H1 (cell line): ENCODE data around the gene APMAP. TPM values are rescaled to one million over a fixed set of nuclear protein-coding genes. Genes with fewer than 3 reads are reported as not detected.

Experiments
- CTCF ChIA-PET: fragments of 300-600 bp; sonication (Branson Sonifier 250); formaldehyde crosslinking; loops from one replicate; lab custom pipeline; 2021; ENCODE audit not compliant: partially characterized antibody; lab: Charles Lee
- POLR2A ChIA-PET: fragments of 300-600 bp; sonication (Branson Sonifier 250); formaldehyde crosslinking; loops from one replicate; lab custom pipeline; 2021; ENCODE audit warnings: inconsistent platforms; ENCODE audit not compliant: partially characterized antibody; lab: Charles Lee
- DNase-seq, 2 experiments: peaks; one replicate each; pipeline versions ENCODE4 v3.0.0 to v3.0.0-alpha.2; 2010 to 2022; ENCODE audit warnings: low spot score in 2 of 2, low read depth in 1 of 2, mixed read lengths in 1 of 2
- FAIRE-seq: peaks from 2 replicates; lab custom pipeline; 2011; peaks lifted over from hg19 to GRCh38; lab: Jason Lieb, UNC
- H2AFZ ChIP-seq: 2 replicates; pipeline ENCODE4 v1.8.1; 2012; ENCODE audit warnings: low read length, inconsistent platforms
- H2AK5ac ChIP-seq: 2 replicates; pipeline ENCODE4 v1.6.1; 2013; ENCODE audit warnings: low read depth, low read length
- H2BK120ac ChIP-seq: replicated peaks from 2 replicates; pipeline ENCODE3; 2013; ENCODE audit warnings: low read depth, low read length, inconsistent platforms
- H2BK12ac ChIP-seq: 2 replicates; pipeline ENCODE4 v1.6.1; 2013; ENCODE audit warnings: low read depth, low read length
- H2BK15ac ChIP-seq: 2 replicates; pipeline ENCODE4 v1.6.1; 2013; ENCODE audit warnings: low read length
- H2BK20ac ChIP-seq: 2 replicates; pipeline ENCODE4 v1.6.1; 2013; ENCODE audit warnings: low read length
- H2BK5ac ChIP-seq: 2 replicates; pipeline ENCODE4 v1.6.1; 2013; ENCODE audit warnings: low read depth, low read length
- H3K14ac ChIP-seq: 2 replicates; pipeline ENCODE4 v1.6.1; 2013; ENCODE audit warnings: inconsistent platforms; ENCODE audit not compliant: insufficient read length
- H3K18ac ChIP-seq: 2 replicates; pipeline ENCODE4 v1.6.1; 2013; ENCODE audit warnings: low read length; ENCODE audit errors: extremely low read depth
- H3K23ac ChIP-seq: 2 replicates; pipeline ENCODE4 v1.6.1; 2013; ENCODE audit warnings: inconsistent platforms; ENCODE audit not compliant: insufficient read length
- H3K23me2 ChIP-seq: 2 replicates; pipeline ENCODE4 v1.6.1; 2013; ENCODE audit warnings: low read depth, low read length
- H3K27ac ChIP-seq: 2 replicates; pipeline ENCODE4 v1.6.1; 2011; ENCODE audit warnings: low read depth, low read length, inconsistent platforms
- H3K27me3 ChIP-seq, 4 experiments: replicated peaks in 1 of 4; 1 replicate in 1 of 4; 2 replicates in 3 of 4; pipeline versions ENCODE4 v1.6.1 to v1.8.1; 2011 to 2013; ENCODE audit warnings: low read length in 3 of 4, mild to moderate bottlenecking in 3 of 4, inconsistent platforms in 2 of 4, mixed read lengths in 2 of 4, moderate library complexity in 1 of 4; ENCODE audit not compliant: control insufficient read depth in 3 of 4, insufficient read depth in 3 of 4; ENCODE audit errors: extremely low read depth in 1 of 4
- H3K36me3 ChIP-seq, 4 experiments: 2 replicates each; pipeline versions ENCODE4 v1.6.1 to v1.8.1; 2011 to 2013; ENCODE audit warnings: mild to moderate bottlenecking in 4 of 4, low read length in 3 of 4, moderate library complexity in 2 of 4, control low read depth in 1 of 4, inconsistent platforms in 1 of 4; ENCODE audit not compliant: insufficient read depth in 4 of 4, control insufficient read depth in 2 of 4
- H3K4ac ChIP-seq: replicated peaks from 2 replicates; pipeline ENCODE3; 2013; ENCODE audit warnings: low read length, low read depth, mixed read lengths, inconsistent platforms; ENCODE audit not compliant: insufficient read length
- H3K4me1 ChIP-seq, 4 experiments: replicated peaks in 1 of 4; 1 replicate in 1 of 4; 2 replicates in 3 of 4; pipeline versions ENCODE4 v1.6.1 to v1.8.1; 2011 to 2013; ENCODE audit warnings: low read length in 3 of 4, inconsistent platforms in 2 of 4, mixed read lengths in 1 of 4; ENCODE audit not compliant: insufficient read depth in 4 of 4, control insufficient read depth in 3 of 4
- H3K4me2 ChIP-seq, 2 experiments: 2 replicates each; pipeline versions ENCODE4 v1.6.1 to v1.8.1; 2011 to 2013; ENCODE audit warnings: low read depth in 2 of 2, low read length in 2 of 2, control low read depth in 1 of 2, inconsistent platforms in 1 of 2, mild to moderate bottlenecking in 1 of 2; ENCODE audit not compliant: insufficient read depth in 1 of 2
- H3K4me3 ChIP-seq, 4 experiments: fragments of 200-600, 300-600 bp in 1 of 4; sonication (generic), shearing (Covaris generic), sonication (Bioruptor Twin) in 1 of 4; 2 replicates each; pipeline versions ENCODE4 v1.5.1 to v1.8.1; 2011 to 2016; ENCODE audit warnings: low read length in 4 of 4, low read depth in 3 of 4, control low read depth in 2 of 4, inconsistent platforms in 2 of 4, mild to moderate bottlenecking in 2 of 4, mixed read lengths in 1 of 4, moderate library complexity in 1 of 4; ENCODE audit not compliant: insufficient read depth in 2 of 4; ENCODE audit errors: extremely low read depth in 1 of 4
- H3K56ac ChIP-seq: replicated peaks from 2 replicates; pipeline ENCODE3; 2013; ENCODE audit warnings: low read depth, mild to moderate bottlenecking, mixed read lengths, low read length, inconsistent platforms; ENCODE audit not compliant: insufficient read length
- H3K79me1 ChIP-seq: 2 replicates; pipeline ENCODE4 v1.6.1; 2013; ENCODE audit warnings: low read depth, low read length, control low read depth
- H3K79me2 ChIP-seq, 2 experiments: 2 replicates each; pipeline versions ENCODE4 v1.6.1 to v1.8.1; 2012 to 2013; ENCODE audit warnings: low read length in 2 of 2, mild to moderate bottlenecking in 2 of 2, inconsistent platforms in 1 of 2; ENCODE audit not compliant: insufficient read depth in 2 of 2, control insufficient read depth in 1 of 2
- H3K9ac ChIP-seq, 4 experiments: replicated peaks in 1 of 4; 1 replicate in 1 of 4; 2 replicates in 3 of 4; pipeline versions ENCODE4 v1.6.1 to v1.8.1; 2011 to 2013; ENCODE audit warnings: low read depth in 3 of 4, low read length in 3 of 4, control low read depth in 2 of 4, mild to moderate bottlenecking in 2 of 4, moderate library complexity in 2 of 4, inconsistent platforms in 1 of 4; ENCODE audit errors: extremely low read depth in 1 of 4
- H3K9me3 ChIP-seq, 2 experiments: 2 replicates each; pipeline versions ENCODE4 v1.6.1 to v1.8.1; 2012 to 2013; ENCODE audit warnings: mild to moderate bottlenecking in 2 of 2, moderate library complexity in 2 of 2, control low read depth in 1 of 2, inconsistent platforms in 1 of 2, low read depth in 1 of 2, low read length in 1 of 2, mixed read lengths in 1 of 2; ENCODE audit not compliant: insufficient read depth in 2 of 2
- H4K20me1 ChIP-seq, 2 experiments: replicated peaks in 1 of 2; 2 replicates each; pipeline versions ENCODE3 to v1.8.1; 2011 to 2013; ENCODE audit warnings: inconsistent platforms in 2 of 2, low read length in 2 of 2, mild to moderate bottlenecking in 1 of 2; ENCODE audit not compliant: insufficient read depth in 2 of 2, control insufficient read depth in 1 of 2
- H4K5ac ChIP-seq: 2 replicates; pipeline ENCODE4 v1.6.1; 2013; ENCODE audit warnings: low read length, low read depth, mixed read lengths, inconsistent platforms; ENCODE audit not compliant: insufficient read length
- H4K8ac ChIP-seq: 2 replicates; pipeline ENCODE4 v1.8.0; 2013; ENCODE audit warnings: mild to moderate bottlenecking, moderate library complexity, low read length, inconsistent platforms; ENCODE audit not compliant: insufficient read depth; ENCODE audit errors: extremely low read depth
- H4K91ac ChIP-seq: replicated peaks from 2 replicates; pipeline ENCODE3; 2013; ENCODE audit warnings: low read length, mixed read lengths, inconsistent platforms; ENCODE audit not compliant: insufficient read length
- ASH2L ChIP-seq: fragments of 200-600, 300-600 bp; sonication (generic); IDR thresholded peaks from one replicate; pipeline ENCODE4 v1.7.1; 2017; ENCODE audit warnings: low read length
- CBX5 ChIP-seq: fragments of 300-800, 300-1000 bp; sonication (generic); IDR thresholded peaks from 2 replicates; pipeline ENCODE4 v1.7.1; 2016; ENCODE audit warnings: antibody characterized with exemption, low read length, low read depth
- CTBP2 ChIP-seq: IDR thresholded peaks from 2 replicates; pipeline ENCODE4 v1.7.0; 2011; ENCODE audit warnings: borderline replicate concordance, mild to moderate bottlenecking, moderate library complexity, mixed read lengths, low read length; ENCODE audit not compliant: insufficient read depth, insufficient read length
- SAP30 ChIP-seq: fragments of 300-600 bp; sonication (generic); IDR thresholded peaks from 2 replicates; pipeline ENCODE4 v1.7.1; 2012; ENCODE audit warnings: low read length, moderate library complexity, mild to moderate bottlenecking, inconsistent platforms; ENCODE audit not compliant: insufficient read depth, insufficient replicate concordance
- TAF7 ChIP-seq: optimal IDR thresholded peaks from 2 replicates; pipeline ENCODE3; 2011; ENCODE audit warnings: low read depth, mild to moderate bottlenecking, inconsistent platforms, low read length, moderate library complexity, borderline replicate concordance
- USF2 ChIP-seq: IDR thresholded peaks from 2 replicates; pipeline ENCODE4 v1.6.1; 2011; ENCODE audit warnings: low read length, improper control_type of control experiment
- ZNF274 ChIP-seq: IDR thresholded peaks from 2 replicates; pipeline ENCODE4 v1.7.0; 2012; ENCODE audit warnings: low read length, borderline replicate concordance; ENCODE audit errors: extremely low read depth
- WGBS, 2 experiments: shearing (Covaris generic) in 1 of 2; methylation state at CpG; one replicate each; pipeline versions ENCODE4 v1.1.6 to v1.1.7; 2013 to 2015; ENCODE audit warnings: low lambda C conversion rate in 2 of 2, mixed read lengths in 2 of 2, inconsistent platforms in 1 of 2, low coverage in 1 of 2, missing lambda C conversion rate in 1 of 2; ENCODE audit not compliant: insufficient replicate concordance in 2 of 2, insufficient coverage in 1 of 2, insufficient read length in 1 of 2; ENCODE audit errors: extremely low coverage in 1 of 2, missing lambda C conversion rate in 1 of 2; 5-methylcytosine and 5-hydroxymethylcytosine counted together
- polyA plus RNA-seq, 7 experiments: library from polyadenylated mRNA; depleted of rRNA in 3 of 7; stranded (reverse) in 5 of 7; unstranded in 2 of 7; fragments of >200 nt in 5 of 7; fragments of 200-250 nt in 2 of 7; gene quantifications; 1 replicate in 5 of 7; 2 replicates in 1 of 7; 4 replicates in 1 of 7; pipeline versions ENCODE4 v1.2.1 to v1.2.3, GENCODE V29; 2011 to 2013; ENCODE audit warnings: missing spikeins in 2 of 7, mixed read lengths in 2 of 7
- total RNA-seq: library from RNA; stranded (reverse); fragmentation: NEBNext Ultra II Directional; extraction: Animal tissue kit (Norgen Biotek cat#: 25700); gene quantifications from 2 replicates; pipeline ENCODE4 v1.2.1, GENCODE V29; 2021
- TF ChIP-seq, protein P1 (sequence below), 3 experiments: IDR thresholded peaks; 1 replicate in 2 of 3; 2 replicates in 1 of 3; pipeline versions ENCODE4 v1.5.1 to v1.6.1; 2011; ENCODE audit warnings: low read length in 3 of 3, mild to moderate bottlenecking in 3 of 3, inconsistent platforms in 2 of 3, low read depth in 1 of 3, moderate library complexity in 1 of 3; ENCODE audit not compliant: insufficient read depth in 1 of 3; ENCODE audit errors: control extremely low read depth in 1 of 3

APMAP gene
- total and polyA plus RNA-seq, 2 of the 8 experiments (the other 6 are each of a cell fraction or from before 2014, with no cell fraction given): 31.3 to 66.0 TPM

- no peak overlapping the region for H4K5ac ChIP-seq
- no peak overlapping the region for H3K18ac ChIP-seq
- no peak overlapping the region for H2AK5ac ChIP-seq
- ChIA-PET POLR2A (no interaction called here), CTCF (interaction anchor here (1.3 kb wide), 1 partner anchor 24 kb away, joined by 3 read pairs; no protein-coding TSS in a partner anchor)
- no peak overlapping the region for H2BK5ac ChIP-seq
- no peaks in the 10 kb centered on the region for H3K9me3 ChIP-seq
- H2AFZ ChIP-seq: no peak overlapping the region
- no peak overlapping the region for H3K9ac ChIP-seq
- no peak overlapping the region for H4K8ac ChIP-seq
- no peak overlapping the region for H3K23ac ChIP-seq
- H2BK20ac ChIP-seq: no peak overlapping the region
- no peak overlapping the region for H3K56ac ChIP-seq
- H3K4ac ChIP-seq: no peak overlapping the region
- H3K4me2 ChIP-seq: no peak overlapping the region
- no peaks in the 10 kb centered on the region for H3K36me3 ChIP-seq
- no peaks in the 10 kb centered on the region for H4K20me1 ChIP-seq
- H2BK15ac ChIP-seq: no peak overlapping the region
- no peak overlapping the region for H3K27ac ChIP-seq
- H3K4me3 ChIP-seq: no peak overlapping the region
- WGBS, 2 experiments: 85% methylated on average over 9 of the region's 9 CpGs; no CpG with 5 or more reads in 1 of the 2 experiments
- H3K14ac ChIP-seq: no peak overlapping the region
- H3K4me1 ChIP-seq: no peaks in the 10 kb centered on the region; a peak in 1 of 7 replicates
- no peaks in the 10 kb centered on the region for H3K23me2 ChIP-seq
- H3K27me3 ChIP-seq: no peaks in the 10 kb centered on the region; a peak in 1 of 7 replicates
- FAIRE-seq: no peak
- H4K91ac ChIP-seq: no peak overlapping the region
- no peaks in the 10 kb centered on the region for H3K79me2 ChIP-seq
- no peak overlapping the region for H2BK120ac ChIP-seq
- DNase-seq: no peak
- no peaks in the 10 kb centered on the region for H3K79me1 ChIP-seq
- H2BK12ac ChIP-seq: no peak overlapping the region
- TF ChIP-seq TAF7: no peak
- no peak for TF ChIP-seq ASH2L
- TF ChIP-seq CBX5: no peak
- TF ChIP-seq CTBP2: no peak
- TF ChIP-seq, protein P1, sequence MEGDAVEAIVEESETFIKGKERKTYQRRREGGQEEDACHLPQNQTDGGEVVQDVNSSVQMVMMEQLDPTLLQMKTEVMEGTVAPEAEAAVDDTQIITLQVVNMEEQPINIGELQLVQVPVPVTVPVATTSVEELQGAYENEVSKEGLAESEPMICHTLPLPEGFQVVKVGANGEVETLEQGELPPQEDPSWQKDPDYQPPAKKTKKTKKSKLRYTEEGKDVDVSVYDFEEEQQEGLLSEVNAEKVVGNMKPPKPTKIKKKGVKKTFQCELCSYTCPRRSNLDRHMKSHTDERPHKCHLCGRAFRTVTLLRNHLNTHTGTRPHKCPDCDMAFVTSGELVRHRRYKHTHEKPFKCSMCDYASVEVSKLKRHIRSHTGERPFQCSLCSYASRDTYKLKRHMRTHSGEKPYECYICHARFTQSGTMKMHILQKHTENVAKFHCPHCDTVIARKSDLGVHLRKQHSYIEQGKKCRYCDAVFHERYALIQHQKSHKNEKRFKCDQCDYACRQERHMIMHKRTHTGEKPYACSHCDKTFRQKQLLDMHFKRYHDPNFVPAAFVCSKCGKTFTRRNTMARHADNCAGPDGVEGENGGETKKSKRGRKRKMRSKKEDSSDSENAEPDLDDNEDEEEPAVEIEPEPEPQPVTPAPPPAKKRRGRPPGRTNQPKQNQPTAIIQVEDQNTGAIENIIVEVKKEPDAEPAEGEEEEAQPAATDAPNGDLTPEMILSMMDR (IDR thresholded peaks at IDR 0.05; ENCODE audit: control extremely low read depth in 1 of 3, insufficient read depth in 1 of 3, low read depth in 1 of 3, low read length in 3 of 3): no peak
- TF ChIP-seq ZNF274: no peak
- TF ChIP-seq SAP30: no peak
- no peak for TF ChIP-seq USF2
Measured at GRCh38 chr20:25039697-25040437, 47.3 kb upstream of the APMAP start.
